IMR-90 (cell line): ENCODE measurements around the gene NDUFB10. TPM values are rescaled to one million over a fixed set of nuclear protein-coding genes. Genes with fewer than 3 reads are reported as not detected.
A peak's percentile ranks its signal among the peaks of the same experiment; 100 is the strongest.

Experiments used
- ATAC-seq: fragments of 200-7000 bp; cut with Tn5 transposase; 2 replicates; pipeline ENCODE4 v1.9.1; 2020; ENCODE audit warnings: low read depth, mild to moderate bottlenecking, moderate library complexity
- BruUV-seq: library from RNA; stranded (reverse); fragments of 400-500 nt; replicated peaks from 2 replicates; lab custom pipeline; 2021; lab: Mats Ljungman, UMichigan
- CTCF ChIA-PET: fragments of 300-600 bp; formaldehyde crosslinking; extraction: SDS; loops from one replicate; lab custom pipeline; 2021; ENCODE audit warnings: antibody characterized with exemption; lab: Yijun Ruan, JAX
- POLR2A ChIA-PET: fragments of 300-600 bp; sonication (Branson Sonifier 250); formaldehyde crosslinking; loops from one replicate; lab custom pipeline; 2022; ENCODE audit warnings: antibody characterized with exemption; ENCODE audit not compliant: unreplicated experiment; lab: Charles Lee
- DNase-seq: peaks from one replicate; pipeline ENCODE4 v3.0.0; 2013
- H2AFZ ChIP-seq: replicated peaks from 2 replicates; pipeline ENCODE3; 2013; ENCODE audit warnings: low read length, mild to moderate bottlenecking; ENCODE audit not compliant: poor library complexity
- H2AK5ac ChIP-seq: 2 replicates; pipeline ENCODE4 v1.6.1; 2013; ENCODE audit warnings: low read depth, low read length, inconsistent platforms
- H2AK9ac ChIP-seq: replicated peaks from 2 replicates; pipeline ENCODE3; 2013; ENCODE audit warnings: mild to moderate bottlenecking, low read depth, low read length, moderate library complexity; ENCODE audit not compliant: poor library complexity
- H2BK120ac ChIP-seq: 2 replicates; pipeline ENCODE4 v1.6.1; 2013; ENCODE audit warnings: low read depth, low read length, inconsistent platforms
- H2BK15ac ChIP-seq: 3 replicates; pipeline ENCODE4 v1.6.1; 2013; ENCODE audit warnings: low read depth, low read length, inconsistent platforms
- H2BK20ac ChIP-seq: 2 replicates; pipeline ENCODE4 v1.6.1; 2013; ENCODE audit warnings: low read depth, mild to moderate bottlenecking, inconsistent platforms, low read length, moderate library complexity
- H2BK5ac ChIP-seq: 2 replicates; pipeline ENCODE4 v1.6.1; 2013; ENCODE audit warnings: mild to moderate bottlenecking, low read depth, low read length, inconsistent platforms; ENCODE audit not compliant: poor library complexity, severe bottlenecking
- H3K14ac ChIP-seq: replicated peaks from 2 replicates; pipeline ENCODE4 v1.6.1; 2013; ENCODE audit warnings: low read depth, low read length, inconsistent platforms
- H3K18ac ChIP-seq: 2 replicates; pipeline ENCODE4 v1.6.1; 2013; ENCODE audit warnings: low read depth, low read length, control low read depth
- H3K23ac ChIP-seq: 2 replicates; pipeline ENCODE4 v1.6.1; 2013; ENCODE audit warnings: low read depth, low read length, inconsistent platforms
- H3K27ac ChIP-seq: 2 replicates; pipeline ENCODE4 v1.5.1; 2013; ENCODE audit warnings: mild to moderate bottlenecking, control low read depth, low read length; ENCODE audit not compliant: insufficient read depth
- H3K27me3 ChIP-seq: 2 replicates; pipeline ENCODE4 v1.6.1; 2013; ENCODE audit warnings: low read length; ENCODE audit not compliant: control insufficient read depth, insufficient read depth
- H3K36me3 ChIP-seq: 2 replicates; pipeline ENCODE4 v1.6.1; 2013; ENCODE audit warnings: low read length, mixed read lengths; ENCODE audit not compliant: control insufficient read depth, insufficient read depth
- H3K4ac ChIP-seq: 2 replicates; pipeline ENCODE4 v1.6.1; 2013; ENCODE audit warnings: low read depth, low read length, inconsistent platforms
- H3K4me1 ChIP-seq: 2 replicates; pipeline ENCODE4 v1.6.1; 2013; ENCODE audit warnings: low read length, mixed read lengths; ENCODE audit not compliant: control insufficient read depth, insufficient read depth
- H3K4me2 ChIP-seq: 2 replicates; pipeline ENCODE4 v1.6.1; 2013; ENCODE audit warnings: low read depth, mild to moderate bottlenecking, control low read depth, low read length, moderate library complexity
- H3K4me3 ChIP-seq: 2 replicates; pipeline ENCODE4 v1.5.1; 2013; ENCODE audit warnings: low read depth, mild to moderate bottlenecking, control low read depth, low read length, moderate library complexity; ENCODE audit not compliant: insufficient read depth
- H3K56ac ChIP-seq: 2 replicates; pipeline ENCODE4 v1.6.1; 2013; ENCODE audit warnings: low read length, inconsistent platforms; ENCODE audit not compliant: insufficient read depth; ENCODE audit errors: extremely low read depth
- H3K79me1 ChIP-seq, 2 experiments: 2 replicates each; pipeline ENCODE4 v1.6.1; 2013; ENCODE audit warnings: low read length in 2 of 2, inconsistent platforms in 1 of 2, low read depth in 1 of 2
- H3K9ac ChIP-seq: 2 replicates; pipeline ENCODE4 v1.6.1; 2013; ENCODE audit warnings: low read depth, low read length, control low read depth
- H3K9me1 ChIP-seq: 2 replicates; pipeline ENCODE4 v1.6.1; 2013; ENCODE audit warnings: low read length, inconsistent platforms; ENCODE audit not compliant: insufficient read depth
- H3K9me3 ChIP-seq: 2 replicates; pipeline ENCODE4 v1.6.1; 2013; ENCODE audit warnings: low read length; ENCODE audit not compliant: control insufficient read depth, insufficient read depth
- H4K20me1 ChIP-seq: 2 replicates; pipeline ENCODE4 v1.6.1; 2013; ENCODE audit warnings: low read length, inconsistent platforms; ENCODE audit not compliant: insufficient read depth
- H4K5ac ChIP-seq: 2 replicates; pipeline ENCODE4 v1.6.1; 2013; ENCODE audit warnings: mild to moderate bottlenecking, low read depth, low read length, control low read depth
- H4K8ac ChIP-seq, 2 experiments: 2 replicates each; pipeline ENCODE4 v1.6.1; 2013; ENCODE audit warnings: low read depth in 2 of 2, low read length in 2 of 2, control low read depth in 1 of 2, inconsistent platforms in 1 of 2
- H4K91ac ChIP-seq: 2 replicates; pipeline ENCODE4 v1.6.1; 2013; ENCODE audit warnings: low read depth, low read length, inconsistent platforms; ENCODE audit not compliant: insufficient read depth
- BHLHE40 ChIP-seq: fragments of 150-350 bp; IDR thresholded peaks from 2 replicates; pipeline ENCODE4 v1.6.1; 2016; ENCODE audit warnings: mild to moderate bottlenecking, low read depth, low read length
- CEBPB ChIP-seq: IDR thresholded peaks from 2 replicates; pipeline ENCODE4 v1.6.1; 2012; ENCODE audit warnings: low read depth, low read length, improper control_type of control experiment
- CTCF ChIP-seq: conservative IDR thresholded peaks from 2 replicates; pipeline ENCODE4 v1.5.1; 2012; ENCODE audit warnings: mild to moderate bottlenecking, low read depth, low read length, improper control_type of control experiment
- MAFK ChIP-seq: IDR thresholded peaks from 2 replicates; pipeline ENCODE4 v1.6.1; 2012; ENCODE audit warnings: low read depth, low read length, improper control_type of control experiment
- MAZ ChIP-seq: IDR thresholded peaks from 2 replicates; pipeline ENCODE4 v1.6.1; 2012; ENCODE audit warnings: low read depth, mild to moderate bottlenecking, low read length, improper control_type of control experiment, moderate library complexity, borderline replicate concordance
- NFE2L2 ChIP-seq: fragments of 150-350 bp; IDR thresholded peaks from 2 replicates; pipeline ENCODE4 v1.6.1; 2016; ENCODE audit warnings: low read depth, mild to moderate bottlenecking, low read length
- POLR2A ChIP-seq: IDR thresholded peaks from 2 replicates; pipeline ENCODE4 v1.6.1; 2012; ENCODE audit warnings: mild to moderate bottlenecking, low read depth, low read length
- RFX5 ChIP-seq: IDR thresholded peaks from 2 replicates; pipeline ENCODE4 v1.8.0; 2012; ENCODE audit warnings: low read depth, mild to moderate bottlenecking, low read length, moderate library complexity
- SMC3 ChIP-seq: fragments of 150-350 bp; IDR thresholded peaks from 2 replicates; pipeline ENCODE4 v1.6.1; 2016; ENCODE audit warnings: low read depth, mild to moderate bottlenecking, antibody characterized with exemption, low read length, moderate library complexity
- USF2 ChIP-seq: fragments of 150-350 bp; IDR thresholded peaks from 2 replicates; pipeline ENCODE4 v1.6.1; 2017; ENCODE audit warnings: mild to moderate bottlenecking, antibody characterized with exemption, low read length, low read depth
- WGBS, 2 experiments: methylation state at CpG; one replicate each; pipeline versions ENCODE4 v1.1.5 to v1.1.7; 2013; ENCODE audit warnings: missing lambda C conversion rate in 2 of 2; ENCODE audit not compliant: insufficient read length in 1 of 2; ENCODE audit errors: extremely low coverage in 2 of 2; 5-methylcytosine and 5-hydroxymethylcytosine counted together
- dilution Hi-C: fragments of 300-500 bp; cut with HindIII; formaldehyde crosslinking; loops from one replicate; pipeline ENCODE4 v1.14.3; 2018; ENCODE audit warnings: low sequenced_read_pairs; ENCODE audit not compliant: unreplicated experiment
- in situ Hi-C: fragments of 300-500 bp; cut with MboI; formaldehyde crosslinking; loops from 3 replicates; pipeline ENCODE4 v1.14.3; 2019; ENCODE audit warnings: low sequenced_read_pairs, inconsistent platforms, mixed read lengths
- intact Hi-C: fragments of 100-400 bp; cut with micrococcal nuclease; formaldehyde crosslinking; loops from 2 replicates; pipeline ENCODE4 v1.10.0; 2022
- polyA plus RNA-seq, 3 experiments: library from polyadenylated mRNA; depleted of rRNA; stranded (reverse); fragments of >200 nt; gene quantifications; 2 replicates each; pipeline ENCODE4 v1.2.3, GENCODE V29; 2012; ENCODE audit warnings: low replicate concordance in 1 of 3
- total RNA-seq: library from RNA; depleted of rRNA; stranded (reverse); fragments of >200 nt; gene quantifications from 2 replicates; pipeline ENCODE4 v1.2.3, GENCODE V29; 2012

Gene NDUFB10
- total and polyA plus RNA-seq, 2 of the 4 experiments (the other 2 are of a cell fraction) = 189 to 220 TPM

DNA sequence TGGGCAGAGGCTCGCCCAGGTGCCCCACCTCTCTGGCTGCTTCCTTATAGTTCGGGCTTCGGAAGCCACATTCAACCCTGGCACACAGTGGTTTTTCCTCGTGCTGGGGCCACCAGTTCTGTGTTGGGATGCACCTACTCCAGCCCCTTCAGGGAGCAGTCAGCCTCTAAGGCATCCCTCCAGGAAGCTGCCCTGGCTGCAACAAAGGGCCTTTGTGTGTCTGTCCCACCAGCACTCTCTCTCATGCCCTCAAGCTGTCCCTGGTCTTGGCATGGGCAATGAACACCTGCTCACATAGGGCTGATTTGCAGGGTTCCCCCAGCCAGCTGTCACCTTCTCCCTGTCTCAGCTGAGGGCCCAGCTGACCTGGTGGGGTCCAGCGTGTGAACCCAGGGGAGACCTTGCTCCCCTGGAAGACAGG, 22.7 kb downstream of the NDUFB10 start:
- no peaks in the 10 kb centered on the region for H3K9me3 ChIP-seq
- no peak overlapping the region for H3K56ac ChIP-seq
- DNase-seq (no peak), ATAC-seq (no peak)
- H3K27ac ChIP-seq = no peak overlapping the region
- no peak overlapping the region for H4K91ac ChIP-seq
- no peak overlapping the region for H3K4me2 ChIP-seq
- H3K4me1 ChIP-seq = peaks cover 8% of the 10 kb centered on the region
- no peak overlapping the region for H3K18ac ChIP-seq
- dilution Hi-C loops = no loop called here
- H3K9me1 ChIP-seq = peaks cover 9% of the 10 kb centered on the region
- H2AK5ac ChIP-seq = no peak overlapping the region
- no peak overlapping the region for H3K4me3 ChIP-seq
- no peak overlapping the region for H2BK20ac ChIP-seq
- H3K79me1 ChIP-seq = peaks cover 21 to 26% of the 10 kb centered on the region in 2 experiments
- H3K9ac ChIP-seq = no peak overlapping the region
- H4K5ac ChIP-seq = no peak overlapping the region
- no peaks in the 10 kb centered on the region; the same call in none of the 2 replicates for H4K20me1 ChIP-seq
- no peak overlapping the region for H2AFZ ChIP-seq
- whole genome bisulfite sequencing, 2 experiments = 81% methylated on average over 4 of the region's 5 CpGs; no CpG with 5 or more reads in 1 of the 2 experiments
- no peak overlapping the region for H3K4ac ChIP-seq
- H2BK5ac ChIP-seq = no peak overlapping the region
- no peak overlapping the region for H3K23ac ChIP-seq
- no peak overlapping the region for H2BK120ac ChIP-seq
- H3K36me3 ChIP-seq = peaks cover 34% of the 10 kb centered on the region
- peaks cover 31% of the 10 kb centered on the region; the same call in 1 of the 2 replicates for H3K27me3 ChIP-seq
- H4K8ac ChIP-seq = no peak overlapping the region
- intact Hi-C loops = no loop called here
- TF ChIP-seq MAFK (no peak), CEBPB (no peak), MAZ (no peak), RFX5 (no peak), NFE2L2 (no peak), SMC3 (no peak), CTCF (no peak), BHLHE40 (no peak), USF2 (no peak), POLR2A (no peak)
- ChIA-PET CTCF (interaction anchor here (1.3 kb wide), 1 partner anchor 158 kb away, joined by 5 read pairs; no protein-coding TSS in a partner anchor), POLR2A (no interaction called here)
- H3K14ac ChIP-seq = no peak overlapping the region
- in situ Hi-C loops = no loop called here
- no peak overlapping the region for H2BK15ac ChIP-seq
- H2AK9ac ChIP-seq = peak overlapping the region; percentile 57
- BruUV-seq = no TSS peak
